AG09319 (cell line): ENCODE measurements around the gene NGEF.

Experiments used
- DNase-seq: peaks from one replicate; pipeline ENCODE4 v3.0.0-alpha.2; 2010; ENCODE audit warnings: low read depth; ENCODE audit errors: extremely low read depth
- CTCF ChIP-seq: IDR thresholded peaks from 2 replicates; pipeline ENCODE4 v1.5.1; 2011; ENCODE audit warnings: low read depth, mild to moderate bottlenecking, inconsistent platforms, low read length, moderate library complexity

The NGEF gene

GRCh38 chr2:232885264-232885961, 127.6 kb downstream of the NGEF start:
- TF ChIP-seq CTCF: no peak
- DNase-seq: no peak

GRCh38 chr2:232884549-232885263, 128.3 kb downstream of the NGEF start:
- TF ChIP-seq CTCF: no peak
- no peak for DNase-seq

- TF ChIP-seq CTCF: no peak
These were observed 129.0 kb downstream of the NGEF start for GRCh38 chr2:232884001-232884421.

GRCh38 chr2:232883116-232883721, 129.8 kb downstream of the NGEF start:
- no peak for TF ChIP-seq CTCF
- DNase-seq: no peak

More at GRCh38 chr2:232884001-232884421, 129.0 kb downstream of the NGEF start:
- no peak for DNase-seq

- no peak for TF ChIP-seq CTCF
- DNase-seq: no peak
These were observed 130.4 kb downstream of the NGEF start for GRCh38 chr2:232882505-232883115.

- TF ChIP-seq CTCF: no peak
- DNase-seq: no peak
These were observed 131.0 kb downstream of the NGEF start for GRCh38 chr2:232882085-232882484.
